GM06990 (cell line): Measurements from ENCODE around the gene UVSSA.
"Not testable (repeated sequence)": the region's sequence is repeated elsewhere in the genome, so short reads cannot be mapped to it uniquely, and the experiment has no call there.

Experiments
- DNase-seq: peaks from one replicate; pipeline ENCODE4 v3.0.0-alpha.2; 2011; ENCODE audit not compliant: insufficient read length; ENCODE audit errors: extremely low read depth
- H3K27me3 ChIP-seq: replicated peaks from 2 replicates; pipeline ENCODE4 v1.6.0; 2011; ENCODE audit warnings: low read length; ENCODE audit not compliant: control insufficient read depth, insufficient read depth
- H3K36me3 ChIP-seq: 2 replicates; pipeline ENCODE4 v1.5.1; 2011; ENCODE audit warnings: low read length; ENCODE audit not compliant: control insufficient read depth, insufficient read depth
- H3K4me3 ChIP-seq: replicated peaks from 2 replicates; pipeline ENCODE4 v1.5.1; 2011; ENCODE audit warnings: low read depth, mild to moderate bottlenecking, control low read depth, low read length
- TF ChIP-seq, protein P1 (sequence below): IDR thresholded peaks from 2 replicates; pipeline ENCODE4 v1.5.1; 2011; ENCODE audit warnings: low read length, control low read depth, mild to moderate bottlenecking, inconsistent platforms; ENCODE audit not compliant: insufficient read depth, poor library complexity, severe bottlenecking

Gene UVSSA

DNA sequence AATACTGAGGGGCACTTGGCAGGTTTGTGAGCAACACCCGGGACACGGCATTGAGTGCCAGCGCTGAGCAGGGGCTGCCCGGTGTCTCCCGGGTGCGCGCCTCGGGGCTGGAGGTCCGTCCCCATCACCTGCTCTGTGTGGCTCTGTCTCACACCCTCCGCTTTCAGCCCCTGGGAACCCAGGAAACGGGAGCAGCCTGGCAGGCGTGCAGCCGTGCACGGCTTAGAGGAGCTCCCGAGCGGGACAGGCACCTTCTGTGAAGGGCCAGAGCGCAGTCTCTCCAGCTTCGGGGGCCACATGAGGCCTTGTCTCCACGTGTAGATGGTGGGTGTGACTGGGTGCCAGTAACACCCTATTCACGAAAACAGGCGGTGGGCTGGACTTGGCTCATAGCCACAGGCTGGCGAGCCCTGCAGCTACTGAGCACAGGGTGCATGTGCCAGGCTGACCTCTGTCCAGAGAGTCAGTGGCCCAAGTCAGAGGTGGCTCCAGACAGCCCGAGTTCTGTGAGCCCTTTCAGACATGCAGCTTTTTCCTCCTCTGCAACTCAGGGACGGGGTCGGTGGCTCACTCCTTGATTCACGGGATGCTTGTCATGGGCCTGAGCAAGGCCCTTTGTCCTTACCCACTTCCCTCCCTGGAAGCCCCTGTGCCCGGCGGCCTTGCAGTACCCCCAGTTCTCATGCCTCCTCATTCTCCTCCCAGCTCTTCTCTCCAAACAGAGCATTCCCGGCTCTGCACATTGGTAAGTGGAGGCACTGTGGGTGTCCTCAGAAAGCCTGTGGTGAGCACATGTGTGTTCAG is 23.5 kb downstream of the UVSSA start:
- no peaks in the 10 kb centered on the region for H3K27me3 ChIP-seq

DNA sequence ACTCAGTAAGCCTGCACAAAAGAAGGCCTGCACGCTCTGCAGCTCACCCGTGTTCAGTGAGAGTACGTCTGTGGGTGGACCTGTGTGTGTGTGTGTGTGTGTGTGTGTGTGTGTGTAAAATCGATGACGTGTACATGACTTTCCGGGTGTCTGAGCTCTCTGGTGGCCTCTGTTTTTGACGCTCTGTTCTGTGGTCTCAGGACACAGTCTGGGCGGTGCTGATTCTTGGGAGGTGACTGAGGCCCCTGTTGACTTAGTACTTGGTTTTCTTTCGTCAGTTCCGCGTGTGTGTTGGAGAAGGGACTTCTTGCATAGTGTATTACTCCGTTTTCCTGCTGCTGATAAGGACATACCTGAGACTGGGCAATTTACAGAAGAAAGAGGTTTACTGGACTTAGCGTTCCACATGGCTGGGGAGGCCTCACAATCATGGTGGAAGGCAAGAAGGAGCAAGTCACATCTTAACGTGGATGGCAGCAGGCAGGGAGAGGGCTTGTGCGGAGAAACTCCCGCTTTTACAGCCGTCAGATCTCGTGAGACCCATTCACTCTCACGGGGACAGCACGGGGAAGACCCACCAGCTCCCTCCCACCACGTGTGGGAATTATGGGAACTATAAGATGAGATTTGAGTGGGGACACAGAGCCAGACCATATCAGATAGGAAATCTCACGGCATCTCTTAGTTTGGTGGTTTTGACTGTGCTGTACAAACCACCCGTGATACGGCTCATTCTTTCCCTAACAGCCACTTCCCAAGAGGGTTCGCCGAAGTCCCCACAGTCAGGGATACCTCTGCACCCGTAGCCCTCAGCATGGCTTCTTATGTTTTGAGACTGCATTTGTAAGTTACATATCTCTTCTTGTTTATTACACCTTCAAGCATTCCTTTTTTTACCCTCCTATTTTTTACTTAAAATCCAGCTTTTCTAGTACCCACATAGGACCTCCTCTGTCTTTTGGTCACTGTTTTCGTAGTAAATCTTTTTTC is 24.5 kb downstream of the UVSSA start:
- TF ChIP-seq, protein P1, sequence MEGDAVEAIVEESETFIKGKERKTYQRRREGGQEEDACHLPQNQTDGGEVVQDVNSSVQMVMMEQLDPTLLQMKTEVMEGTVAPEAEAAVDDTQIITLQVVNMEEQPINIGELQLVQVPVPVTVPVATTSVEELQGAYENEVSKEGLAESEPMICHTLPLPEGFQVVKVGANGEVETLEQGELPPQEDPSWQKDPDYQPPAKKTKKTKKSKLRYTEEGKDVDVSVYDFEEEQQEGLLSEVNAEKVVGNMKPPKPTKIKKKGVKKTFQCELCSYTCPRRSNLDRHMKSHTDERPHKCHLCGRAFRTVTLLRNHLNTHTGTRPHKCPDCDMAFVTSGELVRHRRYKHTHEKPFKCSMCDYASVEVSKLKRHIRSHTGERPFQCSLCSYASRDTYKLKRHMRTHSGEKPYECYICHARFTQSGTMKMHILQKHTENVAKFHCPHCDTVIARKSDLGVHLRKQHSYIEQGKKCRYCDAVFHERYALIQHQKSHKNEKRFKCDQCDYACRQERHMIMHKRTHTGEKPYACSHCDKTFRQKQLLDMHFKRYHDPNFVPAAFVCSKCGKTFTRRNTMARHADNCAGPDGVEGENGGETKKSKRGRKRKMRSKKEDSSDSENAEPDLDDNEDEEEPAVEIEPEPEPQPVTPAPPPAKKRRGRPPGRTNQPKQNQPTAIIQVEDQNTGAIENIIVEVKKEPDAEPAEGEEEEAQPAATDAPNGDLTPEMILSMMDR = no peak
- no peak for DNase-seq
- H3K36me3 ChIP-seq = peaks cover 5% of the 10 kb centered on the region
- H3K4me3 ChIP-seq = no peak overlapping the region
- no peaks in the 10 kb centered on the region for H3K27me3 ChIP-seq

More for the DNA sequence above, 23.5 kb downstream of the UVSSA start:
- no peak for DNase-seq
- TF ChIP-seq, protein P1 = no peak
- Histone ChIP-seq H3K4me3 (no peak overlapping the region), H3K36me3 (peaks cover 4% of the 10 kb centered on the region)

DNA sequence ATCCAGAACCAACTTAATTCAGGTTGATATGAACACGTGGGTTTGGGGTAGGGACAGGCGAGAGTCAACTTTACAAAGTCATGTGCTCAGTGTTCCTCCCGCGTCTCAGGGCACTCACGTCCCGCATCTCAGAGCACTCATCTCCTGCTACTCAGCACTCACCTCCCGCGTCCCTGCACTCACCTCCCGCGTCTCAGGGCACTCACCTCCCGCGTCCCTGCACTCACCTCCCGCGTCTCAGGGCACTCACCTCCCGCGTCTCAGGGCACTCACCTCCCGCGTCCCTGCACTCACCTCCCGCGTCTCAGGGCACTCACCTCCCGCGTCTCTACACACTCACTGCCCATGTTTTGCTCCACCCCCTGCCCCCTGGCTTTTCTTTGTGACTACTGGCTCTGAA is 25.6 kb downstream of the UVSSA start:
- H3K27me3 ChIP-seq, DNase-seq, H3K4me3 ChIP-seq, H3K36me3 ChIP-seq: not testable (repeated sequence)

DNA sequence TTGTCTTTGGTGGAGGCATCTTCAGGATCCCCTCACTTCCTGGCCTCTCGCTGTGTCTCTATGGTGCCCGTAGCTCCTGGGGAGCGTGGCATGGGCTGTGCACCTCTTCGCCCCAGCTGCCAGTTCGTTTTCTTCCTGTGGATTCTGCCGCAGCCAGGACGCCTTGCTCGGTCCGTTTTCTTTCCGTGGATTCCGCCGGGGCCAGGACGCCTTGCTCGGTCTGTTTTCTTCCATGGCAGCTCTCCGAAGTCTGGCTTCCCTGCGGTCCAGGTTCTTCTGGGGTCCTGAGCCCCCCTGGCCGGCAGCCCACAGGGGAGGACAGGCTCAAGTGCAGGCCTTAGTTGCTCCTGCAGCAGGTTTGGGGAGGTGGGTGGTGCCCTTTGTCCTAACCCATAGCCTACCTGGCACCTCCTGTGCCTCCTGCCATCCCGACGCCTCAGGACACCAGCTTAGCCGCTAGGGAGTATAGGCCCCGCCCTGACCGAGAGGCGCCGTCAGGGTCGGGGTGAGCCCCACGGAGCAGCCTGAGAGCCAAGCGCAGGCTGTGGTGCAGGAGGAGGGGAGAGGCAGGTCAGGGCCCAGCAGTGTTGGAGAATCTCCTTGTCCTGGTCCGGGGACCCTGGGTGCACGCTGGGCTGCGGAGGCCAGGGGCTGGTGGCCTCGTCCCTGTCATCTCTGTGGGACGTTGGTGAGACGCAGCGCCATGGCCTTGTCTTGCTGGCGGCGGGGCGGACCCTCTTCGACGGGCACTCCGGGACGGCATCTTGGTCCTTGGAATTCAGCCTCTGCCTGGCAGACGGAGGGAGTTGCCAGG is 27.1 kb downstream of the UVSSA start:
- Histone ChIP-seq H3K27me3 (no peaks in the 10 kb centered on the region), H3K4me3 (no peak overlapping the region), H3K36me3 (peaks cover 5% of the 10 kb centered on the region)
- TF ChIP-seq, protein P1 = no peak
- DNase-seq = no peak

DNA sequence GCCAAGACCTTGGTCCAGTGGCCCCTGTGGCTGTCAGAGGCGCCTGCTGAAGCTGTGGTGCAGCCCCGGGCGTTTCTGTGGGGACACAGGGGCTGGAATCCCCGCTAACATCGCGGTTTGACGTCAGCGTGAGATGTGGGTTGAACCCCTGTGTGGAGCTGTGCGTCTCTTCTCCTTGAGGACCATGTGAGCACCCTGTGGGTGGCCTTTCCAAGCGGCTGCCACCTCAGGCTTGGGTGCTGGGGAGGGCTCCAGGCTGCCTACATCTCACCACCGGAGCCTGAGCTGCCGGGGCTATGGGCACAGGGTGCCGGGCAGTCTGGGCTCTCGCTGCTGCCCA is 27.7 kb downstream of the UVSSA start:
- H3K36me3 ChIP-seq = peaks cover 5% of the 10 kb centered on the region
- no peak for DNase-seq
- H3K27me3 ChIP-seq = no peaks in the 10 kb centered on the region
- TF ChIP-seq, protein P1 = no peak
- H3K4me3 ChIP-seq = no peak overlapping the region
